Activated CD8-positive, alpha-beta memory T cell treated with anti-CD3 and anti-CD28 coated beads for 1 hour (primary cell): ENCODE measurements around the gene FAM120B.

Experiments used
- DNase-seq, 2 donors: peaks; one replicate each; pipeline ENCODE4 v3.0.0-alpha.2; 2020; ENCODE audit warnings: low read depth in 1 of 2; ENCODE audit errors: extremely low read depth in 1 of 2

Gene FAM120B

DNA sequence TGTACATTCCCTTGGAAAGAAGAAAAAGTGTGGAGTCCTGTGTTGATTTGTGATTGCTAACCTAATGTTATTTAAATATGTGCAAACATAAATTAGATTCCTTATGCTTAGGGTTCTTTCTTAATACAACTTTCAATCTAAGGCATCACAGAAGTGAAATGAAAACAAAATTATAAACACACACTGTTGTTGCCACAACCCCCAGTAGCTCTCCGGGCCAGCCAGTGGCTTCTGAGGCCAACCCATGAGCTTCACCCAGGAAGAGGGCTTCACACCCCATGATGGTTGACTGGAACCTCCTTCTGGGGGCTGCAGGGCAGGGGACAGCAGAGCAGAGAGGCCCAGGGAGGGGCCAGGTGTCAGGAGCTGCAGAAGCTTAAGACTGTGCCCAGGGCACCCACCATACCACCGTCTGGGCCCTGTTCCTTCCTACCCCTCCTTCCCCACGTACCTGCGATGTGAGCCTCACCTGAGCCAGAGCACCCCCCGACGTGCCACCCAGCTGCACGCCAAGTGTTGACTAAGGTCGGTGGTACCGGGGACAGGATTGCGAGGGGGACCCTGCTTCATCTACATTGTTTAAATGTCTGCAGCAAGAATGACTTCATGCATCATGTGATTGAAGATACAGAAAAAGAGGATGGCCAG lies 110.5 kb downstream of the FAM120B start:
- DNase-seq = no peak

GRCh38 chr6:170417881-170418280 lies 111.3 kb downstream of the FAM120B start:
- DNase-seq = no peak

- DNase-seq = no peak
These were observed 113.7 kb downstream of the FAM120B start for GRCh38 chr6:170420283-170420682.

- DNase-seq = no peak
These were observed 114.5 kb downstream of the FAM120B start for GRCh38 chr6:170420791-170421776.

DNA sequence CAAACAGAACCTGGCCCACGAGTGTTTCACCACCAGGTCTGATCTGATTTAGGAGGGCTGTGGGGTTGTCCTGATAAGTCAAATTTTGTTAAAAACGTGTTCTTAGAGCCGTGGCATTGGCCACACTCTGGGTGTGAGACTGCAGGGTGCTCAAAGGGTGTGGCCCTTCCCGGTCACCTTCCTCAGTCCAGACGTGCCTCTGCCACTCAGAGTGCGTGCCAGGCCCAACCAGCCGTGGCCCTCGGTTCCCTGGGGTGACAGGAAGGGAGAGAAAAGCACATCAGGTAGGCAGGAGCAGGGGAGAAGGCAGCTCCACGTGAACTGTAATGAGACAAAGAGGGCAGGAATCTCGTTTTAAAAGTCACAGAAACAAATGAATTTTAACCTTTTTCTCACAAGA lies 115.4 kb downstream of the FAM120B start:
- DNase-seq = no peak

DNA sequence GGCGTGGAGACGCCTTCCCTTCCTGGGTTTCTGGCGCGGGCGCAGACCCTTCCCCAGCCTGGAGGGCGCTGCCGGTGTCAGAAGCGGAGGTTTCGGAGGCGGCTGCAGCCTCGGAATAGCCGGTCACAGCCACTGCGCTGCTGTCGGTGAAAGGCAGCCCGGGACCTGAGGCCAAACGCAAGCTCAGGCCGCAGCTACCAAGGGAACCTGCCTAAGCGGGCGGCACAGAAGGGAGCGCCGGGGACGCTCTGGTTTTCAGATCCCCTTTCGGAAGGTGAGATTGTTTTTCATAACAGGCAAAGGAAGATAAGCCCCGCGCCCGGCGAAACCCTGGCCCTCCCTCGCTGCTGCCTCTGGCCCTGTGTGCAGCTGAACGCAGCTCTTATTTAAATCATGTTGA lies 116.5 kb downstream of the FAM120B start:
- no peak for DNase-seq

GRCh38 chr6:170423814-170424603 lies 117.5 kb downstream of the FAM120B start:
- no peak for DNase-seq

- no peak for DNase-seq
These were observed 118.1 kb downstream of the FAM120B start for GRCh38 chr6:170424604-170425126.

DNA sequence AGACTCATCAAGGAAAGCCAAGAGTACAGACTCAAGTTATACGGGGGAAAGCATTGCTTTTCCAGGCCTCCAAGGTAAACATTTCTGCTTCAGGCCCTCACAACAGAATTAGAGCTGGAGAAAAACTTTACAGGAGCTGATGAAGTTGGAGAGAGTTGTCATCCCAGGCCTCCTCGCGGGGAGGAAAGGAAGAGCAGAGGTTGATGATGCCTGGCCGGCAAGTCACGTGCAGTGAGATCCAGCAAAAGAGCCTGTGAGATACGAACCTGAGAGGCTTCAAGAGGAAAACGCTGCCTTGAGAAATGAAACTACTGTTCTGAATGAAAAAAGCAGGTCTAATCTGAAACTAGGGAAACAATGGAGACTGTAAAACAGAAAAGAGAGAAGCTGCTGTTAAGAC lies 122.9 kb downstream of the FAM120B start:
- no peak for DNase-seq

DNA sequence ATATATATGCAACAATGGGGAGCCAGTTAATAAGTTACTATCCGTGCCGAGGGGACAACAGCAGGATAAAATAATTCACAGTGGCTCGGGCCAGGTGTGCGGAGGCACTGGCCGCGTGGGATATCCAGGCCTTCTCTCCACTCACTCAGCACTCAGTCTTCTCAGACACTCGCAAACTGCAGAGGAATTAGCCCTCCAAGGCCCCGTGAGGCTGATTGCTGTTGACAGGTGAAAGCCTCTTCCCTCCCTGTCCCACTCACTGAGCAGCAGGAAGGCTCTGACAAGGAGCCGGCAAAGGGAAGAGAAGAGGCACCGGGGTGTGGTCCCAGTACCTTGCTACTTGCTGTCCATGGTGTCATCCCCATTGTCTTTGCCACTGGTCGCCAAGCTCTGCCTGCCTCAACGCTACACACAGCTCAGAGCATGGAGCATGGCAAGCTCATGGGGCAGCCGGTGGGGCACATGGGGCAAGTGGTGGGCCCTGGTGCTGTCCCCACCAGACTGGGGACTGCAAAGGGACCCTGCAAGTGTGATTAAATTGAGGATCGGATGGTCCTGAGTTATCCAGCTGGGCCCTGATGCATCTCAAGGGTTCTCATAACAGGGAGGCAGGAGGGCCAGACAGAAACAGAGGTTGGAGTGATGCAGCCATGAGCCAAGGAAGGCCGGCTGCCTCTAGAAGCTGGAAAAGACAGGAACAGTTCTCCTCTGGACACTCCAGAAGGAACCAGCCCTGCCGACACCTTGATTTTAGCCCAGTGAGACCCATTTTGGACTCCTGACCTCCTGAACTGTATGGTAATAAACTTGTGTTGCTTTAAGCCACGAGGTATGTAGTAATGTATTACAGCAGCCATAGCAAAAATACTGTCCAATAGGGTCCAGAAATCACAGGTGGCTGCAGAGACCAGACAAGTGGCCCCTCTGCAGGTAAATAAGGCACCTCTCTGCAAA lies 126.9 kb downstream of the FAM120B start:
- no peak for DNase-seq

GRCh38 chr6:170434117-170434820 lies 127.7 kb downstream of the FAM120B start:
- no peak for DNase-seq

DNA sequence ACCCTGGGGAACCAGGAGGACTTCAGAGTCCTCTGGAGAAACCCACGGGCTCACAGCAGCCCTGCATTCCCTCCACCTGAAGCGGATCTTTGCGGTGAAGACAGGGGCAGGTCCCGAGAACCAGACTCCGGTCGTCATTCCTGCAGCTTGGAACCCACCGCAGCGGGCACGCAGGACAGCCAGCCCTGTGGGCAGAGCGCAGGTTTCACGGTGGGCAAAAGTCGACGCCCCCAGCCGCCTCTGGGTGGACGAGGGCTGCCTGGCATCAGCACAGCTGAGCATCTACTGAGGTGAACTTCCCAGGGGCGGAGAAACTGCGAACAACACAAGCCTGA lies 128.2 kb downstream of the FAM120B start:
- DNase-seq = no peak

DNA sequence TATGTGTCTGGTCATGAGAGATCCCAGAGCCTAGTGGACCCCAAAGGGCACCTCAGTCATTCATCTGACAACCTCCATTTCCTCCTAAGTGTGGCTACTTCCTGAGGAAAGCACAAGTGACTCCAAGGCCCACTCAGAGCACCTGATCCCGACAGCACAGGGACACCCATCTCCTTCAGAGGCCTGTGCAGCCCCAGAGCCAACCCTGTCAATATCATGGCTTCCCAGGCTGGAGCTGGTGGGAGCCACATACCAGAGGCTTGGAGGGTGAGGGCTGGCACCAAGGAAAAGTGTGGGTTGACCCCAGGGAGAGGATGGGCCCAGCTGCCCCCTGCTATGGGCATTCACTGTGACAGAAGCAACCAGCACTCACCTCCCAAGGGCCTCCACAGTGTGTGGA lies 129.2 kb downstream of the FAM120B start:
- DNase-seq = no peak

DNA sequence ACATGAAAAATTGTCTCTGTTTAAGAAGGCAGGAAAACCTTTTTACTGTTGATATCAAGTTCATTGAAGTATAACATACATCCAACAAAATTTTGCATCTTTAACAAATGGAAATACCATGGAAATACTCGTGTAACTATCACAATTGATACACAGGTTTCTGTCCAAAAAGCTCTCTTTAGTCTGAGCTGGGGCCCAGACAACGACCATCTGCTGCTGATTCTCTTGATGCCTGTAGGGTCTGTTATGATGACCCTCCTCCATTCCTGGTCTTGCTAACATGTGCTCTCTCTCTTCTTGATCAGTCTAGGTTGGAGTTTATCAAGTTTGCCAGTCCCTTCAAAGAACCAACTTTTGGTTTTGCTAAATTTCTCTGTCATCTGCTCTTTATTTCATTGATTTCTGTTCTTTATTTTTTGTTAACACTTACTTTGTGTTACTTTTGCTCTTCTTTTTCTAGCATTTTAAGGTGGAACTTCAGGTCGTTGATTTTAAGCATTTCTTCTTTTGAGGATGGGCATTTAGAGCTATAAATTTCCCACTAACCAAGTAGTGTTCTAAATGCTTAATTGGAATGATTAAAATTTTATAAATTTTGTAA lies 129.8 kb downstream of the FAM120B start:
- DNase-seq = no peak

DNA sequence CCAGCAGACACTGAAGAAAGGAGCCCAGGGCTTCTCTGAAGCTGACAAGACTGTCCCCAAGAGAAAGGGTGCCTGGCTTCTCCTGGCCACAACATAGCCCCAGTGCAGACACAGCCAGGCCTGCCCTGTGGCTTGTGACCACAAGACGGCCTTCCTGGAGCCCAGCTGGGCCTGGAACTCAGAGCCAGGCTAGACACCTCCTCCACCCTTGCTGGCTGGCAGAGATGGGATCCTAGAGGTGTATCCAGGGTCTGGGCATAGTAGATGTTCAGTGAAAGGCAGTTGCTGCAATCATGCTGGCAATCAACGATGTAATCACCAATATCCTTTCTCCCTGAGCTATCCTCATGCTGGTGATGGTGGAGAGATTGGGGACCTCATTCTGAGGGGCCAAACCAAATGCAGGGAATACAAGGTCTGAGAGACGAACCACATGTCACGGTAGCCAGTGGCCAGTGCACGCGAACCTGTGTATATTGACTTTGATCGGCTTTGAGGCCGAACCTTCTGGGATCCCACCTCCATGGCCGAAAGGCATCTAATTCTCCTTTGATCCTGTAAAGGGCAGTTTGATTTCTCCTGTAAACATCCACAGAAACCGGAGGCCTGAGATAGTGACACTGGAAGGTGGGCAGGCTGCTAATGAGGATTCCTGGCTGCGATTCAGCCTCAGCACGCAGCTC lies 131.3 kb downstream of the FAM120B start:
- no peak for DNase-seq

- no peak for DNase-seq
These were observed 131.8 kb downstream of the FAM120B start for GRCh38 chr6:170438402-170438753.

DNA sequence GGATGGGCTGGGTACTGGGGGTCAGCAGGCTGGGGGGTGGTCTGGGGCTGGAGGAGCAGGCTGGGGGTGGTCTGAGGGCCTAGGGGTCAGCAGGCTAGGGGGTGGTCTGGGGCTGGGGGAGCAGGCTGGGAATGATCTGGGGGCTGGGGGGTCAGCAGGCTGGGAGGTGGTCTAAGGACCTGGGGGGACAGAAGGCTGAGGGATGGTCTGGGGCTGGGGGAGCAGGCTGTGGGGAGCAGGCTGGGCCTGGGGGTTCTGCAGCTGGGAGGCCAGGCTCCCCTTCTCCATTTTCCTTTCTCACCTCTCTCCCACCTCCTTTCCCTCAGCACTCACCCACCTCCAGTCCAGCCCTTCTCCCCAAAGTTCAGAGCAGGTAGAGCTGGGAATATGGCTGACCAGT lies 132.3 kb downstream of the FAM120B start:
- no peak for DNase-seq
